DND-41 (cell line): ENCODE results near the gene MRPL54.

ENCODE experiments used
- ATAC-seq: fragments of 200-7000 bp; cut with Tn5 transposase; 3 replicates; pipeline ENCODE4 v1.9.1; 2021; ENCODE audit warnings: low read depth; ENCODE audit not compliant: insufficient read depth
- DNase-seq: peaks from one replicate; pipeline ENCODE4 v3.0.0-alpha.2; 2020
- H2AFZ ChIP-seq: 2 replicates; pipeline ENCODE4 v1.6.0; 2012; ENCODE audit warnings: low read depth, low read length
- H3K27ac ChIP-seq: 2 replicates; pipeline ENCODE4 v1.5.1; 2012; ENCODE audit warnings: low read length, inconsistent platforms
- H3K27me3 ChIP-seq: fragments of 200-600 bp; sonication (generic); 2 replicates; pipeline ENCODE4 v1.6.0; 2012; ENCODE audit warnings: low read length, mild to moderate bottlenecking, inconsistent platforms; ENCODE audit not compliant: insufficient read depth, poor library complexity
- H3K36me3 ChIP-seq: 2 replicates; pipeline ENCODE4 v1.5.1; 2012; ENCODE audit warnings: low read length, inconsistent platforms; ENCODE audit not compliant: insufficient read depth
- H3K4me1 ChIP-seq: 2 replicates; pipeline ENCODE4 v1.5.1; 2012; ENCODE audit warnings: mild to moderate bottlenecking, low read length; ENCODE audit not compliant: insufficient read depth
- H3K4me2 ChIP-seq: 2 replicates; pipeline ENCODE4 v1.6.0; 2012; ENCODE audit warnings: mild to moderate bottlenecking, moderate library complexity, low read length, inconsistent platforms; ENCODE audit not compliant: insufficient read depth
- H3K4me3 ChIP-seq, 2 experiments: fragments of 200-600 bp in 1 of 2; shearing (Covaris generic) in 1 of 2; 2 replicates each; pipeline ENCODE4 v1.5.1; 2012 to 2016; ENCODE audit warnings: inconsistent platforms in 2 of 2, low read length in 2 of 2, mild to moderate bottlenecking in 2 of 2, low read depth in 1 of 2, moderate library complexity in 1 of 2
- H3K79me2 ChIP-seq: 2 replicates; pipeline ENCODE4 v1.6.0; 2012; ENCODE audit warnings: low read length, inconsistent platforms; ENCODE audit not compliant: insufficient read depth
- H3K9ac ChIP-seq: 2 replicates; pipeline ENCODE4 v1.6.0; 2012; ENCODE audit warnings: low read depth, mild to moderate bottlenecking, inconsistent platforms, low read length, moderate library complexity
- H3K9me3 ChIP-seq: 2 replicates; pipeline ENCODE4 v1.5.1; 2012; ENCODE audit warnings: low read length, moderate library complexity, mild to moderate bottlenecking, inconsistent platforms; ENCODE audit not compliant: insufficient read depth, severe bottlenecking
- H4K20me1 ChIP-seq: 2 replicates; pipeline ENCODE4 v1.6.0; 2012; ENCODE audit warnings: low read length; ENCODE audit not compliant: insufficient read depth
- CTCF ChIP-seq: IDR thresholded peaks from 2 replicates; pipeline ENCODE4 v1.5.1; 2012; ENCODE audit warnings: borderline replicate concordance, low read length, moderate library complexity, mild to moderate bottlenecking; ENCODE audit not compliant: poor library complexity, severe bottlenecking; ENCODE audit errors: extremely low read depth
- EZH2 ChIP-seq: IDR thresholded peaks from 3 replicates; pipeline ENCODE4 v1.6.1; 2012; ENCODE audit warnings: borderline replicate concordance, low read depth, mild to moderate bottlenecking, moderate library complexity, low read length, inconsistent platforms; ENCODE audit not compliant: severe bottlenecking

The MRPL54 gene

GRCh38 chr19:3762501-3763459, at the start of gene MRPL54:
MRPL54 (plus strand) TSS chr19:3762682; CDS start chr19:3762701, 19 bp downstream.
- 0 out of 2 replicates have a peak, but pooled peaks cover 5% of the 10 kb centered on the region for H4K20me1 ChIP-seq
- peaks cover 34% of the 10 kb centered on the region for H3K79me2 ChIP-seq
- no peak for TF ChIP-seq EZH2
- TF ChIP-seq CTCF: no peak
- H3K4me2 ChIP-seq: peak within 1 kb of the TSS; percentile 85
- peak within 1 kb of the TSS; percentile 87 for H2AFZ ChIP-seq
- no peaks in the 10 kb centered on the region for H3K9me3 ChIP-seq
- no peaks in the 10 kb centered on the region for H3K27me3 ChIP-seq
- H3K4me3 ChIP-seq: peak within 1 kb of the TSS; percentile 53 to 69; a peak in 3 of 4 replicates
- ATAC-seq (peak; percentile 87), DNase-seq (peak; percentile 99)
- peaks cover 41% of the 10 kb centered on the region for H3K36me3 ChIP-seq
- peak within 1 kb of the TSS; percentile 81 for H3K9ac ChIP-seq
- peaks cover 40% of the 10 kb centered on the region for H3K4me1 ChIP-seq
- H3K27ac ChIP-seq: peak within 1 kb of the TSS; percentile 99

DNA sequence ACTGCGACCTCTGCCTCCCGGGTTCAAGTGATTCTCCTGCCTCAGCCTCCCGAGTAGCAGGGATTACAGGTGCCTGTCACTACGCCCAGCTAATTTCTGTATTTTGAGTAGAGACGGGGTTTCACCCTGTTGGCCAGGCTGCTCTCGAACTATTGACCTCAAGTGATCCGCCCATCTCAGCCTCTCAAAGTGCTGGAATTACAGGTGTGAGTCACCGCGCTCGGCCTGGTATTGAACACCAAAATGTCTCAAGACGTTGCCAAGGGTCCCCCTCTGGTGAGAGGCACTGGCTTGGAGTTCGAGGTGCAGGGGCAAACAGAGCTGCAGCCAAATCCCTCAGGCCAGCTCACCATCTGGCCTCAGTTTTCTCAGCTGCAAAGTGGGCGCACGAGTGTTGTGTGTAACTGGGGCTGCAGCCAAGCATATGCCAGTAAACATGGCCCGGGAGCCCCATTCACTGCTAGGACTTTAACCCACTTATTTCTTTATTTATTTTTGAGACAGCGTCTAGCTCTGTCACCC, 46.3 kb upstream of the MRPL54 start:
- Histone ChIP-seq H2AFZ (no peak overlapping the region), H3K27ac (no peak overlapping the region), H3K4me2 (no peak overlapping the region), H3K27me3 (peaks cover 11% of the 10 kb centered on the region), H3K79me2 (no peaks in the 10 kb centered on the region), H3K4me3 (no peak overlapping the region), H4K20me1 (no peaks in the 10 kb centered on the region), H3K9me3 (no peaks in the 10 kb centered on the region), H3K4me1 (peaks cover 2% of the 10 kb centered on the region; the same call in 1 of the 2 replicates), H3K36me3 (no peaks in the 10 kb centered on the region), H3K9ac (no peak overlapping the region)
- ATAC-seq: no peak
- TF ChIP-seq EZH2 (no peak), CTCF (no peak)
- no peak for DNase-seq

DNA sequence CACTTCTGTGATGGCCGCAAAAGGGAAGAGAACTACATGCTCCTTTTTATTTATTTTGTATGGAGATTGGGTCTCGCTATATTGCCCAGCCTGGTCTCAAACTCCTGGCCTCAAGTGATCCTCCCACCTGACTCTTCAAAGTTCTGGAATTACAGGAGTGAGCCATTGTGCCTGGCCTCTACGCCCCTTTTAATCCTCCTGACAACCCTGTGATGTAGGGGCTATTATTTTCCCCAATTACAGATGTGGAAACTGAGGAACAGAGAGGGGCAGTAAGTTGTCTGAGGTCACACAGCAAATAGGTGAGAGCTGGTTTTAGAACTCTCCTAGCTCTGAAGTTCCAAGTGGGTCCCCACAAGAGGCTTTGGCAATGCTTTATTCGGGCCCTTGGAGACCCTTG, 42.6 kb upstream of the MRPL54 start:
- no peak for DNase-seq
- Histone ChIP-seq H3K36me3 (no peaks in the 10 kb centered on the region), H3K27ac (no peak overlapping the region), H2AFZ (no peak overlapping the region), H3K27me3 (peaks cover 27% of the 10 kb centered on the region), H3K79me2 (no peaks in the 10 kb centered on the region), H4K20me1 (no peaks in the 10 kb centered on the region), H3K4me1 (peaks cover 3% of the 10 kb centered on the region; the same call in 1 of the 2 replicates), H3K4me2 (no peak overlapping the region), H3K9me3 (no peaks in the 10 kb centered on the region), H3K9ac (no peak overlapping the region), H3K4me3 (no peak overlapping the region)
- no peak for TF ChIP-seq CTCF
- TF ChIP-seq EZH2: no peak
- ATAC-seq: no peak
